ENCODE results near the gene ALG1.
"Not testable (repeated sequence)": the region's sequence is repeated elsewhere in the genome, so short reads cannot be mapped to it uniquely, and the experiment has no call there.

Gene ALG1

GRCh38 chr16:5044581-5044980 is 27.1 kb upstream of the ALG1 start:
- not testable (repeated sequence) for DNase-seq (ENCODE audit: low spot score)

GRCh38 chr16:5045499-5046115 is 26.0 kb upstream of the ALG1 start:
- DNase-seq (ENCODE audit: low spot score), result no peak

- DNase-seq (ENCODE audit: low spot score), result no peak
Measured at GRCh38 chr16:5046914-5047313, 24.7 kb upstream of the ALG1 start.

GRCh38 chr16:5054876-5055865 is 16.5 kb upstream of the ALG1 start:
- no peak for DNase-seq (ENCODE audit: low spot score)

GRCh38 chr16:5056352-5056751 is 15.3 kb upstream of the ALG1 start:
- no peak for DNase-seq (ENCODE audit: low spot score)

- peak; percentile 35 for DNase-seq (ENCODE audit: low spot score)
Measured at GRCh38 chr16:5058476-5058875, 13.2 kb upstream of the ALG1 start.

- no peak for DNase-seq (ENCODE audit: low spot score)
Measured at GRCh38 chr16:5059386-5060072, 12.1 kb upstream of the ALG1 start.

GRCh38 chr16:5060073-5060641 is 11.5 kb upstream of the ALG1 start:
- no peak for DNase-seq (ENCODE audit: low spot score)

GRCh38 chr16:5062051-5062450 is 9.6 kb upstream of the ALG1 start:
- DNase-seq (ENCODE audit: low spot score), result no peak

GRCh38 chr16:5062790-5063765 is 8.6 kb upstream of the ALG1 start:
- no peak for DNase-seq (ENCODE audit: low spot score)

GRCh38 chr16:5064915-5065314 is 6.7 kb upstream of the ALG1 start:
- no peak for DNase-seq (ENCODE audit: low spot score)

GRCh38 chr16:5065326-5065725 is 6.3 kb upstream of the ALG1 start:
- no peak for DNase-seq (ENCODE audit: low spot score)

GRCh38 chr16:5065813-5066212 is 5.8 kb upstream of the ALG1 start, which contains the start of gene C16orf89:
C16orf89 (minus strand) TSS chr16:5065956; CDS start chr16:5065908, 48 bp downstream.
- DNase-seq (ENCODE audit: low spot score), result peak; percentile 76

- no peak for DNase-seq (ENCODE audit: low spot score)
Measured at GRCh38 chr16:5066511-5066910, 5.1 kb upstream of the ALG1 start.

- DNase-seq (ENCODE audit: low spot score), result no peak
Measured at GRCh38 chr16:5069048-5069447, 2.6 kb upstream of the ALG1 start.

GRCh38 chr16:5069854-5070253 is 1.8 kb upstream of the ALG1 start:
- no peak for DNase-seq (ENCODE audit: low spot score)

GRCh38 chr16:5070431-5071186 is 1.0 kb upstream of the ALG1 start:
- DNase-seq (ENCODE audit: low spot score), result no peak

- DNase-seq (ENCODE audit: low spot score), result no peak
Measured at GRCh38 chr16:5071341-5071680, 332 bp upstream of the ALG1 start.

- DNase-seq (ENCODE audit: low spot score), result no peak
Measured at GRCh38 chr16:5072334-5073278, 963 bp downstream of the ALG1 start.
